Endothelial cell of hepatic sinusoid (primary cell): Measurements from ENCODE around the gene DIPK1A.
"Not testable (repeated sequence)": the region's sequence is repeated elsewhere in the genome, so short reads cannot be mapped to it uniquely, and the experiment has no call there.

Experiments
- in situ Hi-C: cut with HindIII; loops from 2 replicates; pipeline ENCODE4 v1.10.0; 2017; ENCODE audit warnings: low sequenced_read_pairs

Gene DIPK1A

GRCh38 chr1:92922356-92923035, 38.8 kb downstream of the DIPK1A start:
- in situ Hi-C loops, result no loop called here

DNA sequence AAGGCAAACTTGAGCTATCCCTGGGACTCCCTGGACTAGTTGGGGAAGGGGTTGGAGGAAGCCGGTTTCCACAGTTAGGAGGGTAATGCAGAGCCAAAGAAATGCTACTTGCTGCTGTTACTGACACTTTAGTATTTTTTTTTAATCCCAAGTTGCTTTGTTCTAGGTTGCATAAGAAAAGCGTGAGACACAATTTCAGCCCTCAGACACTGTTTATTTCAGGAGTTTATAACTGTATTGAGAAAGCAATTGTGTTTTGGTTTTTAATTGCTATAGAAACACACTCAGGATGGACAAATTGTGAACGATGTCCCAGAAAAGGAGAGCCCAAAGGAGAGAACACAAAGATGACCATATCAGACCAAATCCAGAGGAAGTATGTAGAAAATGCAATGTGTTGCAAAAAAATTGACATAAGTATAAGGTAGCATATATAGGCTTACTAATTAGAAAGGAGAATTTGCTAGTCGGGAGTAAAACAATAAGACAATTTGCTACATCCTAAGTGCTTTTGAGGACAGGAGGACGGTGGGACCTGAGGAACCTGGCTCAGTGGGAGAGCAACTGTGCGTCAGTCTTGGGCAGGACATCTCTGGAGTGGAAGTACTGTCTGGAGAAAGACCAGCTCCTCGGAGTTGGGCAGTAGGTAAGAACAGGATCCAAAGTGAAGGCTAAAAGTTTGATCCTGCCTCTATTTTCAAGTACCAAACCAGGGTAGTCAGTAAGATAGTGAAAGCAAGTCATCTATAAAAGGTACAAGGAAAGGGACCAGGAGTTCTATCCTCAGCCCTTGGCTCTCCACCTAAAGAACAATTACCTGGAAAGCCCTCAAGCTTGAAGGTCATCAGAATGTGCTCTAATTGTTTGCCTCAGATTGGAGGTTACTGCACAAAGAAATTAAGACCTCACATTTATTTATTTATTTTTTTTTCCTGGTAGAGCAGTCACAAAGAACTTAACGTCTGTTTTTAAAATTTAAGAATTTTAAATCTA, 39.9 kb downstream of the DIPK1A start:
- in situ Hi-C loops, result no loop called here

DNA sequence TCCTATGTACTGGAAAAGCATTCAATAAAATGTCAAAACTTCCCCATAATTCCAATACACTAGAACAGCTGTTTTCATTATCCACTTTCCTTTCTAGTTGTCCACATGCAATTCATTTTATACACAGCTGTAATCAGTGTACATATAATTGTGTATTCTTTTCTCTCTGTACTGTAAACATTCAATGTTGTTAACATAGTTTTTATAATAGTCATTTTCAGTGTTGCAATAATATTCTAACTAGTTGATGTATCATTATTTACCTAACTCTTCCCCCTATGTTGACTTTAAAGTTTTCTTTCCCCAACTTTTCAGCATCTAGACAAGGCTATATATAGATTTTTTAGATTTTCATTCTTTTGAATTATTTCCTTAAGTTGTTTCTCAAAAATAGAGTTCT, 44.4 kb downstream of the DIPK1A start:
- in situ Hi-C loops, result no loop called here

- in situ Hi-C loops, result no loop called here
These were observed 45.7 kb downstream of the DIPK1A start for GRCh38 chr1:92915547-92915946.

GRCh38 chr1:92913093-92913819, 48.0 kb downstream of the DIPK1A start:
- in situ Hi-C loops, result no loop called here

GRCh38 chr1:92910081-92910480, 51.2 kb downstream of the DIPK1A start:
- in situ Hi-C loops, result no loop called here

DNA sequence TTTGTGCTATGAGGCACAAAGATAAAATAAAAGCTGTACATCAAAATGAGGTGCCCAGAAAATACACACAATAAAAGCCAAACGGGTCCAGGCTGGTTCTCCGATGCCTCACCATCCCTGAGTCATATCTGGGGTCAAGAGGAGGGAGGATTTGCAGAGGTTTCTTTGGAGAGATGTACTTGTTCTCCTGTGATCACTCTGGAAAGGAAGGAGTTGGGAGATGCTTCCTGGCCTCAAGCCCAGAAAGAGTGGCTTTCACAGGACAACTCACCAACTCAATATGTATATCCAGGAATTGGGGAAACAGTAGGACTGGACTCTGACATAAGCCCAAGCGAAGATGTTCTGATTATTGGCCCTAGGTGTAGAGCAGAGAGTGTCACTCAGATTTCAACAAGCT, 51.9 kb downstream of the DIPK1A start:
- in situ Hi-C loops, result loop anchor here (5.0 kb wide), 2 partner anchors 67 to 88 kb away; no protein-coding TSS in a partner anchor

- in situ Hi-C loops, result loop anchor here (5.0 kb wide), 2 partner anchors 66 to 89 kb away; no protein-coding TSS in a partner anchor
These were observed 53.1 kb downstream of the DIPK1A start for GRCh38 chr1:92907949-92908684.

- in situ Hi-C loops, result no loop called here
These were observed 57.5 kb downstream of the DIPK1A start for GRCh38 chr1:92903765-92904164.

- in situ Hi-C loops, result no loop called here
These were observed 58.9 kb downstream of the DIPK1A start for GRCh38 chr1:92902406-92902744.

- in situ Hi-C loops, result no loop called here
These were observed 59.4 kb downstream of the DIPK1A start for GRCh38 chr1:92901699-92902405.

DNA sequence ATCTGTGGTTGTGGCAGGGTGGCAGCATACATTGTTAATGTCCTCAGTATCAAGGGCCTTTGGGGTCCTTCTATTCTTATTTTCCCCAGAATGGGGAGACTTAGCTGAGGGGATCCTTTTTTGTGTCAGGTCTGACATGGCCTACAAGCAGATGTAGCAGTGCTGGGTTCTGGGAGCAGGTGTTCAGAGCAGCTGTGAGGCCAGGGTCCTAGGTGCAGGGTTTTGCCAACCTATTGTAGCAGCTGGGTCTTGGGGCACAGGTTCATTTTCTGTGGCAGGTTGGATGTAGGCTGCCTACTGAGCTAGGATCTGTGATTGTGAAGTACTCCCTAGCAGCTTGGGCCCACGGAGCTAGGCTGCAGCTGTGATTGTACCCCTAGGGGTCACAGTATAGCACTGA, 60.1 kb downstream of the DIPK1A start:
- in situ Hi-C loops, result no loop called here

DNA sequence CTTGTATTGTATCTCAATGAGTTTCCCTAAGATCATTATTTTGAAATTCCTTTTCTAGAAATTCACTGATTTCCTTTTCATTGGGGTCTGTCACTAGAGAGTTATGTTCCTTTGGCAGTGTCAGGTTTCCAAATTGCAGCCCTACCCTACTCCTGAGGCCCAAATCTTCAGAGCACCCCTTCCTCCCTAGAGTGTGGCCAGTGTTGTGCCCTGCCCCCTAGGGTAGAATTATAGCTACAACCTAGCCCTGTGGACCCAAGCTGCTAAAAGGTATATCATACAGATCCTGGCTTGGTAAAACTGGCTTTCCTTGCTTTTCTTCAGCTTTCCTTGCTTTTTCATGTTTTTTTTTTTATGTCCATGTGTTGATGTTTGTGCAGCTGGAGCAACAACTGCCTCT, 60.7 kb downstream of the DIPK1A start:
- in situ Hi-C loops, result no loop called here

DNA sequence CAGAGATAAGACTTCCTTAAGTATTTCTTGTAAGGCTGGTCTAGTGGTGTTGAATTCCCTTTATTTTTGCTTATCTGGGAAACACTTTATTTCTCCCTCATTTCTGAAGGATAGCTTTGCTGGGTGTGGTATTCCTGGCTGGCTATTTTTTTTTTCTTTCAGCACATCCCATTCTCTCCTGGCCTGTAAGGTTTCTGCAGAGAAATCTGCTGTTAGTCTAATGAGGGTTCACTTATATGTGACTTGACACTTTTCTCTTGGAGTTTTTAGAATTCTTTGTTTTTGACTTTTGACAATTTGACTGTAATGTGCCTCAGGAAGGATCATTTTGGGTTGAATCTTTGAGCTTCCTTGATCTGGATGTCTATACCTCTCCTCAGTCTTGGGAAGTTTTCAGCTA, 61.5 kb downstream of the DIPK1A start:
- in situ Hi-C loops, result no loop called here

- in situ Hi-C loops, result not testable (repeated sequence)
These were observed 63.2 kb downstream of the DIPK1A start for GRCh38 chr1:92898053-92898452.

GRCh38 chr1:92887465-92887864, 73.8 kb downstream of the DIPK1A start:
- in situ Hi-C loops, result no loop called here

DNA sequence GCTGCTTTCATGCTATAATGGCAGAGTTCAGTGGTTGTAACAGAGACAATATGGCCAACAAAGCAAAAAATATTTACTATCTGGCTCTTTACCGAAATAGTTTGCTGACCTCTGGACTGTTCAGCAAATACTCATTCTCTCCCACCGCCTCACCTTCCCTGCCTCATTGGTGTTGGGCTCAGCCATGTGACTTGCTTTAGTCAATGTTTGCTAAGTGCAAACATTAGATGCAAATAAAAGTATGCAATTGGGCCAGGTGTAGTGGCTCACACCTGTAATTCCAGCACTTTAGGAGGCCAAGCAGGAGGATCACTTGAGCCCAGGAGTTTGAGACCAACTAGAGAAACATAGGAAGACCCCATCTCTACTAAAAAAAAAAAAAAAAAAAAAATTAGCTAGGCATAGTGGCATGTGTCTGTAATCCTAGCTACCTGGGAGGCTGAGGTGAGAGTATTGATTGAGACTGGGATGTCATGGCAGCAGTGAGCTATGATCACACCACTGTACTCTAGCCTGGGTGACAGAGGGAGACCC, 74.3 kb downstream of the DIPK1A start:
- in situ Hi-C loops, result no loop called here

- in situ Hi-C loops, result no loop called here
These were observed 77.1 kb downstream of the DIPK1A start for GRCh38 chr1:92884195-92884594.

GRCh38 chr1:92883297-92883696, 78.0 kb downstream of the DIPK1A start:
- in situ Hi-C loops, result no loop called here

- in situ Hi-C loops, result no loop called here
These were observed 78.4 kb downstream of the DIPK1A start for GRCh38 chr1:92882819-92883218.
